Adrenal gland (tissue), 5 donors: ENCODE data around the gene EXOC6.

Source experiments
- CTCF ChIP-seq, 6 experiments: fragments of 450-650 bp in 4 of 6; fragments of 200-600 bp in 2 of 6; sonication (generic) in 1 of 6; IDR thresholded peaks; 1 replicate in 5 of 6; 2 replicates in 1 of 6; pipeline versions ENCODE4 v1.5.1 to v1.8.0; 2016 to 2021; ENCODE audit warnings: antibody characterized with exemption in 6 of 6, mild to moderate bottlenecking in 2 of 6, moderate library complexity in 1 of 6
- POLR2A ChIP-seq, 2 donors: fragments of 450-650 bp; IDR thresholded peaks; one replicate each; pipeline ENCODE4 v1.6.1; 2017; ENCODE audit warnings: antibody characterized with exemption in 2 of 2, mild to moderate bottlenecking in 2 of 2, moderate library complexity in 1 of 2
- donor health status: DM: no; HTN: no; CAD: no.

GRCh38 chr10:93066544-93066913 is 218.2 kb downstream of the EXOC6 start:
- TF ChIP-seq POLR2A (IDR thresholded peaks at IDR 0.05), result no peak
- no peak for TF ChIP-seq CTCF (IDR thresholded peaks at IDR 0.05)
